MM.1S (cell line): Measurements from ENCODE around the gene FAM117B.

Source experiments
- EZH2 ChIP-seq: fragments of 300-600 bp; sonication (generic); optimal IDR thresholded peaks from 2 replicates; pipeline ENCODE3; 2017; ENCODE audit warnings: low read depth, mild to moderate bottlenecking, antibody characterized with exemption, low read length, mixed read lengths
- EZH2phosphoT487 ChIP-seq: fragments of 300-600 bp; sonication (generic); IDR thresholded peaks from 2 replicates; pipeline ENCODE4 v1.6.1; 2018; ENCODE audit warnings: antibody characterized with exemption, low read length
- TF ChIP-seq, protein P1 (sequence below): fragments of 300-600 bp; sonication (generic); IDR thresholded peaks from 2 replicates; pipeline ENCODE4 v1.5.1; 2016; ENCODE audit warnings: antibody characterized with exemption, low read length, mixed read lengths

DNA sequence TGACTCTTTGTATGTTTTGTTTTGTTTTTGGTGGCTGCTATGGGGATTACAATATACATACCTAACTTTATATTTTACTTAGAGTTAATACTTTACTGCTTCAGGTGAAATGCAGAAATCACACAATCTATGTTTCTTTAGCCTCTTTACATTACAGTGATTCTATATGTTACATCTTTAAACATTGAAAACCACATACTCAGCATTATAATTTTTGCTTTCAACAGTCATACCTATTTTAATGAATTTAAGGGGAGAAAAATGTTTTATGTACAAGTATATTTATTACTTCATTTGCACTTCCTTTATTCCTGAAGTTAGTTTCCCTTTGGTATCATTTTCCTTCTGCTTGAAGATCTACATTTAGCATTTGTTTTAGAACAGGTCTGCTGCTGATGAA lies 23.1 kb downstream of the FAM117B start:
- TF ChIP-seq, protein P1, sequence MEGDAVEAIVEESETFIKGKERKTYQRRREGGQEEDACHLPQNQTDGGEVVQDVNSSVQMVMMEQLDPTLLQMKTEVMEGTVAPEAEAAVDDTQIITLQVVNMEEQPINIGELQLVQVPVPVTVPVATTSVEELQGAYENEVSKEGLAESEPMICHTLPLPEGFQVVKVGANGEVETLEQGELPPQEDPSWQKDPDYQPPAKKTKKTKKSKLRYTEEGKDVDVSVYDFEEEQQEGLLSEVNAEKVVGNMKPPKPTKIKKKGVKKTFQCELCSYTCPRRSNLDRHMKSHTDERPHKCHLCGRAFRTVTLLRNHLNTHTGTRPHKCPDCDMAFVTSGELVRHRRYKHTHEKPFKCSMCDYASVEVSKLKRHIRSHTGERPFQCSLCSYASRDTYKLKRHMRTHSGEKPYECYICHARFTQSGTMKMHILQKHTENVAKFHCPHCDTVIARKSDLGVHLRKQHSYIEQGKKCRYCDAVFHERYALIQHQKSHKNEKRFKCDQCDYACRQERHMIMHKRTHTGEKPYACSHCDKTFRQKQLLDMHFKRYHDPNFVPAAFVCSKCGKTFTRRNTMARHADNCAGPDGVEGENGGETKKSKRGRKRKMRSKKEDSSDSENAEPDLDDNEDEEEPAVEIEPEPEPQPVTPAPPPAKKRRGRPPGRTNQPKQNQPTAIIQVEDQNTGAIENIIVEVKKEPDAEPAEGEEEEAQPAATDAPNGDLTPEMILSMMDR, result no peak
- TF ChIP-seq EZH2 (no peak), EZH2phosphoT487 (no peak)
